IMR-90 (cell line): ENCODE data around the gene ZNF19. TPM values are rescaled to one million over a fixed set of nuclear protein-coding genes. Genes with fewer than 3 reads are reported as not detected.

Source experiments
- ATAC-seq: fragments of 200-7000 bp; cut with Tn5 transposase; 2 replicates; pipeline ENCODE4 v1.9.1; 2020; ENCODE audit warnings: low read depth, mild to moderate bottlenecking, moderate library complexity
- BruUV-seq: library from RNA; stranded (reverse); fragments of 400-500 nt; replicated peaks from 2 replicates; lab custom pipeline; 2021; lab: Mats Ljungman, UMichigan
- CTCF ChIA-PET: fragments of 300-600 bp; formaldehyde crosslinking; extraction: SDS; loops from one replicate; lab custom pipeline; 2021; ENCODE audit warnings: antibody characterized with exemption; lab: Yijun Ruan, JAX
- POLR2A ChIA-PET: fragments of 300-600 bp; sonication (Branson Sonifier 250); formaldehyde crosslinking; loops from one replicate; lab custom pipeline; 2022; ENCODE audit warnings: antibody characterized with exemption; ENCODE audit not compliant: unreplicated experiment; lab: Charles Lee
- DNase-seq: peaks from one replicate; pipeline ENCODE4 v3.0.0; 2013
- H2AFZ ChIP-seq: replicated peaks from 2 replicates; pipeline ENCODE3; 2013; ENCODE audit warnings: low read length, mild to moderate bottlenecking; ENCODE audit not compliant: poor library complexity
- H2AK5ac ChIP-seq: 2 replicates; pipeline ENCODE4 v1.6.1; 2013; ENCODE audit warnings: low read depth, low read length, inconsistent platforms
- H2AK9ac ChIP-seq: replicated peaks from 2 replicates; pipeline ENCODE3; 2013; ENCODE audit warnings: mild to moderate bottlenecking, low read depth, low read length, moderate library complexity; ENCODE audit not compliant: poor library complexity
- H2BK120ac ChIP-seq: 2 replicates; pipeline ENCODE4 v1.6.1; 2013; ENCODE audit warnings: low read depth, low read length, inconsistent platforms
- H2BK15ac ChIP-seq: 3 replicates; pipeline ENCODE4 v1.6.1; 2013; ENCODE audit warnings: low read depth, low read length, inconsistent platforms
- H2BK20ac ChIP-seq: 2 replicates; pipeline ENCODE4 v1.6.1; 2013; ENCODE audit warnings: low read depth, mild to moderate bottlenecking, inconsistent platforms, low read length, moderate library complexity
- H2BK5ac ChIP-seq: 2 replicates; pipeline ENCODE4 v1.6.1; 2013; ENCODE audit warnings: mild to moderate bottlenecking, low read depth, low read length, inconsistent platforms; ENCODE audit not compliant: poor library complexity, severe bottlenecking
- H3K14ac ChIP-seq: replicated peaks from 2 replicates; pipeline ENCODE4 v1.6.1; 2013; ENCODE audit warnings: low read depth, low read length, inconsistent platforms
- H3K18ac ChIP-seq: 2 replicates; pipeline ENCODE4 v1.6.1; 2013; ENCODE audit warnings: low read depth, low read length, control low read depth
- H3K23ac ChIP-seq: 2 replicates; pipeline ENCODE4 v1.6.1; 2013; ENCODE audit warnings: low read depth, low read length, inconsistent platforms
- H3K27ac ChIP-seq: 2 replicates; pipeline ENCODE4 v1.5.1; 2013; ENCODE audit warnings: mild to moderate bottlenecking, control low read depth, low read length; ENCODE audit not compliant: insufficient read depth
- H3K27me3 ChIP-seq: 2 replicates; pipeline ENCODE4 v1.6.1; 2013; ENCODE audit warnings: low read length; ENCODE audit not compliant: control insufficient read depth, insufficient read depth
- H3K36me3 ChIP-seq: 2 replicates; pipeline ENCODE4 v1.6.1; 2013; ENCODE audit warnings: low read length, mixed read lengths; ENCODE audit not compliant: control insufficient read depth, insufficient read depth
- H3K4ac ChIP-seq: 2 replicates; pipeline ENCODE4 v1.6.1; 2013; ENCODE audit warnings: low read depth, low read length, inconsistent platforms
- H3K4me1 ChIP-seq: 2 replicates; pipeline ENCODE4 v1.6.1; 2013; ENCODE audit warnings: low read length, mixed read lengths; ENCODE audit not compliant: control insufficient read depth, insufficient read depth
- H3K4me2 ChIP-seq: 2 replicates; pipeline ENCODE4 v1.6.1; 2013; ENCODE audit warnings: low read depth, mild to moderate bottlenecking, control low read depth, low read length, moderate library complexity
- H3K4me3 ChIP-seq: 2 replicates; pipeline ENCODE4 v1.5.1; 2013; ENCODE audit warnings: low read depth, mild to moderate bottlenecking, control low read depth, low read length, moderate library complexity; ENCODE audit not compliant: insufficient read depth
- H3K56ac ChIP-seq: 2 replicates; pipeline ENCODE4 v1.6.1; 2013; ENCODE audit warnings: low read length, inconsistent platforms; ENCODE audit not compliant: insufficient read depth; ENCODE audit errors: extremely low read depth
- H3K79me1 ChIP-seq, 2 experiments: 2 replicates each; pipeline ENCODE4 v1.6.1; 2013; ENCODE audit warnings: low read length in 2 of 2, inconsistent platforms in 1 of 2, low read depth in 1 of 2
- H3K9ac ChIP-seq: 2 replicates; pipeline ENCODE4 v1.6.1; 2013; ENCODE audit warnings: low read depth, low read length, control low read depth
- H3K9me1 ChIP-seq: 2 replicates; pipeline ENCODE4 v1.6.1; 2013; ENCODE audit warnings: low read length, inconsistent platforms; ENCODE audit not compliant: insufficient read depth
- H3K9me3 ChIP-seq: 2 replicates; pipeline ENCODE4 v1.6.1; 2013; ENCODE audit warnings: low read length; ENCODE audit not compliant: control insufficient read depth, insufficient read depth
- H4K20me1 ChIP-seq: 2 replicates; pipeline ENCODE4 v1.6.1; 2013; ENCODE audit warnings: low read length, inconsistent platforms; ENCODE audit not compliant: insufficient read depth
- H4K5ac ChIP-seq: 2 replicates; pipeline ENCODE4 v1.6.1; 2013; ENCODE audit warnings: mild to moderate bottlenecking, low read depth, low read length, control low read depth
- H4K8ac ChIP-seq, 2 experiments: 2 replicates each; pipeline ENCODE4 v1.6.1; 2013; ENCODE audit warnings: low read depth in 2 of 2, low read length in 2 of 2, control low read depth in 1 of 2, inconsistent platforms in 1 of 2
- H4K91ac ChIP-seq: 2 replicates; pipeline ENCODE4 v1.6.1; 2013; ENCODE audit warnings: low read depth, low read length, inconsistent platforms; ENCODE audit not compliant: insufficient read depth
- BHLHE40 ChIP-seq: fragments of 150-350 bp; IDR thresholded peaks from 2 replicates; pipeline ENCODE4 v1.6.1; 2016; ENCODE audit warnings: mild to moderate bottlenecking, low read depth, low read length
- CEBPB ChIP-seq: IDR thresholded peaks from 2 replicates; pipeline ENCODE4 v1.6.1; 2012; ENCODE audit warnings: low read depth, low read length, improper control_type of control experiment
- CHD1 ChIP-seq: IDR thresholded peaks from 2 replicates; pipeline ENCODE4 v1.6.1; 2012; ENCODE audit warnings: low read depth, low read length, improper control_type of control experiment
- CTCF ChIP-seq: conservative IDR thresholded peaks from 2 replicates; pipeline ENCODE4 v1.5.1; 2012; ENCODE audit warnings: mild to moderate bottlenecking, low read depth, low read length, improper control_type of control experiment
- ELK1 ChIP-seq: fragments of 150-350 bp; IDR thresholded peaks from 2 replicates; pipeline ENCODE4 v1.6.1; 2016; ENCODE audit warnings: low read depth, mild to moderate bottlenecking, low read length, moderate library complexity, borderline replicate concordance
- FOS ChIP-seq: fragments of 150-350 bp; IDR thresholded peaks from 2 replicates; pipeline ENCODE4 v1.6.1; 2016; ENCODE audit warnings: low read depth, low read length
- MAFK ChIP-seq: IDR thresholded peaks from 2 replicates; pipeline ENCODE4 v1.6.1; 2012; ENCODE audit warnings: low read depth, low read length, improper control_type of control experiment
- MAZ ChIP-seq: IDR thresholded peaks from 2 replicates; pipeline ENCODE4 v1.6.1; 2012; ENCODE audit warnings: low read depth, mild to moderate bottlenecking, low read length, improper control_type of control experiment, moderate library complexity, borderline replicate concordance
- MXI1 ChIP-seq: IDR thresholded peaks from 2 replicates; pipeline ENCODE4 v1.6.1; 2012; ENCODE audit warnings: low read depth, mild to moderate bottlenecking, low read length, moderate library complexity, borderline replicate concordance
- NFE2L2 ChIP-seq: fragments of 150-350 bp; IDR thresholded peaks from 2 replicates; pipeline ENCODE4 v1.6.1; 2016; ENCODE audit warnings: low read depth, mild to moderate bottlenecking, low read length
- POLR2A ChIP-seq: IDR thresholded peaks from 2 replicates; pipeline ENCODE4 v1.6.1; 2012; ENCODE audit warnings: mild to moderate bottlenecking, low read depth, low read length
- RAD21 ChIP-seq: IDR thresholded peaks from 2 replicates; pipeline ENCODE4 v1.6.1; 2012; ENCODE audit warnings: low read length, improper control_type of control experiment
- RCOR1 ChIP-seq: IDR thresholded peaks from 2 replicates; pipeline ENCODE4 v1.6.1; 2012; ENCODE audit warnings: mild to moderate bottlenecking, low read length, improper control_type of control experiment; ENCODE audit not compliant: insufficient replicate concordance
- RFX5 ChIP-seq: IDR thresholded peaks from 2 replicates; pipeline ENCODE4 v1.8.0; 2012; ENCODE audit warnings: low read depth, mild to moderate bottlenecking, low read length, moderate library complexity
- SMC3 ChIP-seq: fragments of 150-350 bp; IDR thresholded peaks from 2 replicates; pipeline ENCODE4 v1.6.1; 2016; ENCODE audit warnings: low read depth, mild to moderate bottlenecking, antibody characterized with exemption, low read length, moderate library complexity
- USF2 ChIP-seq: fragments of 150-350 bp; IDR thresholded peaks from 2 replicates; pipeline ENCODE4 v1.6.1; 2017; ENCODE audit warnings: mild to moderate bottlenecking, antibody characterized with exemption, low read length, low read depth
- WGBS, 2 experiments: methylation state at CpG; one replicate each; pipeline versions ENCODE4 v1.1.5 to v1.1.7; 2013; ENCODE audit warnings: missing lambda C conversion rate in 2 of 2; ENCODE audit not compliant: insufficient read length in 1 of 2; ENCODE audit errors: extremely low coverage in 2 of 2; 5-methylcytosine and 5-hydroxymethylcytosine counted together
- dilution Hi-C: fragments of 300-500 bp; cut with HindIII; formaldehyde crosslinking; loops from one replicate; pipeline ENCODE4 v1.14.3; 2018; ENCODE audit warnings: low sequenced_read_pairs; ENCODE audit not compliant: unreplicated experiment
- in situ Hi-C: fragments of 300-500 bp; cut with MboI; formaldehyde crosslinking; loops from 3 replicates; pipeline ENCODE4 v1.14.3; 2019; ENCODE audit warnings: low sequenced_read_pairs, inconsistent platforms, mixed read lengths
- intact Hi-C: fragments of 100-400 bp; cut with micrococcal nuclease; formaldehyde crosslinking; loops from 2 replicates; pipeline ENCODE4 v1.10.0; 2022
- polyA plus RNA-seq, 3 experiments: library from polyadenylated mRNA; depleted of rRNA; stranded (reverse); fragments of >200 nt; gene quantifications; 2 replicates each; pipeline ENCODE4 v1.2.3, GENCODE V29; 2012; ENCODE audit warnings: low replicate concordance in 1 of 3
- total RNA-seq: library from RNA; depleted of rRNA; stranded (reverse); fragments of >200 nt; gene quantifications from 2 replicates; pipeline ENCODE4 v1.2.3, GENCODE V29; 2012

The ZNF19 gene
- total and polyA plus RNA-seq, 2 of the 4 experiments (the other 2 are of a cell fraction): 0.89 to 2.9 TPM

GRCh38 chr16:71491054-71491453 lies 1.9 kb upstream of the ZNF19 start:
- Histone ChIP-seq H2AFZ (no peak overlapping the region), H2AK9ac (no peak overlapping the region), H3K23ac (no peak overlapping the region), H2BK15ac (no peak overlapping the region), H3K9me3 (no peaks in the 10 kb centered on the region), H3K18ac (no peak overlapping the region), H3K79me1 (no peaks in the 10 kb centered on the region), H3K56ac (no peak overlapping the region), H4K91ac (no peak overlapping the region), H4K5ac (no peak overlapping the region), H3K4ac (no peak overlapping the region), H3K27ac (no peak overlapping the region), H2BK120ac (no peak overlapping the region), H2BK5ac (no peak overlapping the region), H4K8ac (no peak overlapping the region), H2BK20ac (no peak overlapping the region), H3K4me3 (no peak overlapping the region), H4K20me1 (no peaks in the 10 kb centered on the region), H3K36me3 (no peaks in the 10 kb centered on the region), H3K4me1 (no peaks in the 10 kb centered on the region), H3K4me2 (no peak overlapping the region), H3K14ac (no peak overlapping the region), H3K27me3 (peaks cover 4% of the 10 kb centered on the region), H3K9ac (no peak overlapping the region), H3K9me1 (no peaks in the 10 kb centered on the region), H2AK5ac (no peak overlapping the region)
- ATAC-seq (no peak), DNase-seq (no peak)
- no TSS peak for BruUV-seq
- ChIA-PET POLR2A (no interaction called here), CTCF (interaction anchor here (1.3 kb wide), 1 partner anchor 78 kb away, joined by 7 read pairs; no protein-coding TSS in a partner anchor)
- intact Hi-C loops: loop anchor here (10.0 kb wide), 1 partner anchor 124 kb away; no protein-coding TSS in a partner anchor
- in situ Hi-C loops: loop anchor here (25.0 kb wide), 1 partner anchor 704 kb away; no protein-coding TSS in a partner anchor
- no CpG with 5 or more reads among the region's 3 CpGs for WGBS, 2 experiments
- dilution Hi-C loops: no loop called here
- TF ChIP-seq MAFK (no peak), ELK1 (no peak), USF2 (no peak), SMC3 (no peak), RFX5 (no peak), MXI1 (no peak), CHD1 (no peak), BHLHE40 (no peak), CTCF (no peak), RAD21 (no peak), FOS (no peak), MAZ (no peak), POLR2A (no peak), NFE2L2 (no peak), RCOR1 (no peak), CEBPB (no peak)
